HepG2 (cell line): ENCODE results near the gene NPPB. TPM values are rescaled to one million over a fixed set of nuclear protein-coding genes. Genes with fewer than 3 reads are reported as not detected.

Experiments used
- ARID5B ChIP-seq: IDR thresholded peaks from 2 replicates; pipeline ENCODE4 v1.4.0; 2020; ENCODE audit warnings: mild to moderate bottlenecking, missing genetic modification reagents
- DBP ChIP-seq: sonication (generic); formaldehyde crosslinking; IDR thresholded peaks from 2 replicates; pipeline ENCODE4 v1.4.0; 2020; ENCODE audit warnings: missing genetic modification reagents; ENCODE audit errors: not compliant biosample characterization
- FOXO1 ChIP-seq: sonication (generic); formaldehyde crosslinking; IDR thresholded peaks from 2 replicates; pipeline ENCODE4 v1.4.0; 2020; ENCODE audit warnings: missing genetic modification reagents
- NCOA1 ChIP-seq: sonication (generic); formaldehyde crosslinking; IDR thresholded peaks from 2 replicates; pipeline ENCODE4 v1.9.0; 2021; ENCODE audit warnings: missing genetic modification reagents
- SIN3B ChIP-seq: fragments of 150-350 bp; IDR thresholded peaks from 2 replicates; pipeline ENCODE4 v1.6.1; 2014; ENCODE audit warnings: low read length
- SOX13 ChIP-seq, 3 experiments: fragments of 450-650 bp in 1 of 3; sonication (generic) in 1 of 3; formaldehyde crosslinking in 1 of 3; IDR thresholded peaks in 2 of 3; conservative IDR thresholded peaks in 1 of 3; 2 replicates each; pipeline versions ENCODE4 v1.5.0 to v1.6.1; 2016 to 2020; ENCODE audit warnings: antibody characterized with exemption in 1 of 3, mild to moderate bottlenecking in 1 of 3, missing compliant biosample characterization in 1 of 3, missing genetic modification reagents in 1 of 3, moderate library complexity in 1 of 3
- STAT5B ChIP-seq: sonication (generic); formaldehyde crosslinking; IDR thresholded peaks from 2 replicates; pipeline ENCODE4 v1.4.0; 2020; ENCODE audit warnings: missing genetic modification reagents
- TMF1 ChIP-seq: sonication (generic); formaldehyde crosslinking; IDR thresholded peaks from 2 replicates; pipeline ENCODE4 v1.8.1; 2022; ENCODE audit warnings: low read depth, missing genetic modification reagents
- ZNF280B ChIP-seq: sonication (generic); formaldehyde crosslinking; IDR thresholded peaks from 2 replicates; pipeline ENCODE4 v1.5.0; 2020; ENCODE audit warnings: missing genetic modification reagents, mild to moderate bottlenecking, borderline replicate concordance
- ZNF337 ChIP-seq: sonication (generic); formaldehyde crosslinking; IDR thresholded peaks from 2 replicates; pipeline ENCODE4 v1.5.1; 2020; ENCODE audit warnings: missing genetic modification reagents, low read depth, mild to moderate bottlenecking, borderline replicate concordance
- ZNF362 ChIP-seq: sonication (generic); formaldehyde crosslinking; IDR thresholded peaks from 2 replicates; pipeline ENCODE4 v1.4.0; 2020; ENCODE audit warnings: missing genetic modification reagents, mild to moderate bottlenecking, borderline replicate concordance
- ZNF484 ChIP-seq: sonication (generic); formaldehyde crosslinking; IDR thresholded peaks from 2 replicates; pipeline ENCODE4 v1.5.1; 2020; ENCODE audit warnings: mild to moderate bottlenecking, low read depth, missing genetic modification reagents, borderline replicate concordance
- ZNF563 ChIP-seq: sonication (generic); formaldehyde crosslinking; IDR thresholded peaks from 2 replicates; pipeline ENCODE4 v1.8.0; 2022; ENCODE audit warnings: mild to moderate bottlenecking, moderate library complexity, missing genetic modification reagents
- ZNF639 ChIP-seq: conservative IDR thresholded peaks from 2 replicates; pipeline ENCODE4 v1.6.1; 2018; ENCODE audit warnings: missing genetic modification reagents
- ZNF670 ChIP-seq: sonication (generic); formaldehyde crosslinking; IDR thresholded peaks from 2 replicates; pipeline ENCODE4 v1.8.0; 2022; ENCODE audit warnings: mild to moderate bottlenecking, missing genetic modification reagents, borderline replicate concordance
- ZSCAN22 ChIP-seq: sonication (generic); formaldehyde crosslinking; IDR thresholded peaks from 2 replicates; pipeline ENCODE4 v1.4.0; 2020; ENCODE audit warnings: mild to moderate bottlenecking, missing genetic modification reagents
- ZSCAN25 ChIP-seq: sonication (generic); formaldehyde crosslinking; IDR thresholded peaks from 2 replicates; pipeline ENCODE4 v1.8.0; 2022; ENCODE audit warnings: mild to moderate bottlenecking, missing genetic modification reagents
- polyA plus RNA-seq, 8 experiments: library from polyadenylated mRNA; depleted of rRNA in 3 of 8; stranded (reverse) in 7 of 8; unstranded in 1 of 8; fragments of >200 nt; fragmentation: Illumina TruSeq in 4 of 8; extraction: Trizol in 4 of 8; gene quantifications; 2 replicates each; pipeline versions ENCODE4 v1.2.1 to v1.2.3, GENCODE V29; 2011 to 2016; ENCODE audit warnings: low read depth in 4 of 8, missing spikeins in 1 of 8, mixed read lengths in 1 of 8; ENCODE audit not compliant: insufficient read depth in 1 of 8
- total RNA-seq, 5 experiments: library from RNA; depleted of rRNA; stranded (reverse); fragments of >200 nt; fragmentation: Illumina TruSeq; extraction: Trizol; gene quantifications; 2 replicates each; pipeline ENCODE4 v1.2.3, GENCODE V29; 2016; ENCODE audit warnings: low read depth in 1 of 5

The NPPB gene
- total and polyA plus RNA-seq, 2 of the 13 experiments (the other 11 are each of a cell fraction or from before 2014, with no cell fraction given): 1.9 TPM; not detected in 1

GRCh38 chr1:11842154-11843041 is 16.3 kb downstream of the NPPB start (continued):
- TF ChIP-seq ZSCAN25 (CRISPR knock-in tag) (peak; percentile 85), ZNF280B (CRISPR knock-in tag) (0 out of 2 replicates have a peak, but pooled peaks have one; percentile 9), ZNF639 (CRISPR knock-in tag) (peak; percentile 57; the same call in 1 of the 2 replicates), ZNF484 (CRISPR knock-in tag) (no peak), FOXO1 (CRISPR knock-in tag) (peak; percentile 93), ZNF563 (CRISPR knock-in tag) (no peak), ZNF670 (CRISPR knock-in tag) (peak; percentile 57; the same call in 1 of the 2 replicates), SIN3B (no peak), SOX13 (IDR thresholded peaks at IDR 0.05) (peak; percentile 77), SOX13 (CRISPR knock-in tag; conservative IDR thresholded peaks at IDR 0.05 in 1 of 2, IDR thresholded peaks at IDR 0.05 in 1 of 2) (peak in 1 of 2 experiments; percentile 92; a peak in 2 of 4 replicates), STAT5B (CRISPR knock-in tag) (0 out of 2 replicates have a peak, but pooled peaks have one; percentile 42), DBP (CRISPR knock-in tag) (no peak), ZSCAN22 (CRISPR knock-in tag) (no peak; the same call in 1 of the 2 replicates), ZNF362 (CRISPR knock-in tag) (peak; percentile 86), TMF1 (CRISPR knock-in tag) (0 out of 2 replicates have a peak, but pooled peaks have one; percentile 45), ARID5B (CRISPR knock-in tag) (peak; percentile 90), ZNF337 (CRISPR knock-in tag) (peak; percentile 93; the same call in 1 of the 2 replicates), NCOA1 (CRISPR knock-in tag) (peak; percentile 34; the same call in 1 of the 2 replicates)
